Neural cell (in vitro differentiated cells): Measurements from ENCODE around the gene TBC1D30. TPM values are rescaled to one million over a fixed set of nuclear protein-coding genes. Genes with fewer than 3 reads are reported as not detected.

Experiments used
- H2AFZ ChIP-seq: fragments of 200-600, 300-800 bp; sonication (generic), shearing (Covaris generic); 2 replicates; pipeline ENCODE4 v1.6.0; 2014; ENCODE audit warnings: low read depth, mild to moderate bottlenecking, antibody characterized with exemption, low read length, moderate library complexity
- H3F3A ChIP-seq: fragments of 200-600 bp; shearing (Covaris generic); 2 replicates; pipeline ENCODE4 v1.6.1; 2016; ENCODE audit warnings: mild to moderate bottlenecking, moderate library complexity, mixed read lengths, antibody characterized with exemption, low read length; ENCODE audit not compliant: insufficient read depth, poor library complexity, severe bottlenecking
- H3K27ac ChIP-seq: fragments of 200-600, 300-800 bp; sonication (generic), shearing (Covaris generic); 2 replicates; pipeline ENCODE4 v1.5.1; 2014; ENCODE audit warnings: mild to moderate bottlenecking, low read length, moderate library complexity
- H3K27me3 ChIP-seq: fragments of 300-800, 200-600 bp; sonication (generic), shearing (Covaris generic); 2 replicates; pipeline ENCODE4 v1.6.0; 2014; ENCODE audit warnings: mild to moderate bottlenecking, low read depth, low read length, moderate library complexity; ENCODE audit not compliant: insufficient read depth
- H3K36me3 ChIP-seq: fragments of 300-800, 200-600 bp; sonication (generic), shearing (Covaris generic); 2 replicates; pipeline ENCODE4 v1.5.1; 2014; ENCODE audit warnings: mild to moderate bottlenecking, antibody characterized with exemption, low read length, moderate library complexity; ENCODE audit not compliant: insufficient read depth
- H3K4me2 ChIP-seq: fragments of 300-800, 200-600 bp; sonication (generic), shearing (Covaris generic); 2 replicates; pipeline ENCODE4 v1.6.0; 2014; ENCODE audit warnings: mild to moderate bottlenecking, low read length
- H3K4me3 ChIP-seq: fragments of 300-800, 200-600 bp; sonication (generic), shearing (Covaris generic); 2 replicates; pipeline ENCODE4 v1.5.1; 2014; ENCODE audit warnings: mild to moderate bottlenecking, low read length, moderate library complexity
- H3K79me2 ChIP-seq: fragments of 200-600 bp; shearing (Covaris generic); replicated peaks from 2 replicates; pipeline ENCODE4 v1.6.0; 2014; ENCODE audit warnings: mild to moderate bottlenecking, low read length, moderate library complexity; ENCODE audit not compliant: insufficient read depth
- H3K9ac ChIP-seq: fragments of 300-800, 200-600 bp; sonication (generic), shearing (Covaris generic); 2 replicates; pipeline ENCODE4 v1.6.1; 2016; ENCODE audit warnings: mild to moderate bottlenecking, low read length, mixed read lengths
- H3K9me2 ChIP-seq: fragments of 200-600 bp; shearing (Covaris generic); 2 replicates; pipeline ENCODE4 v1.6.1; 2016; ENCODE audit warnings: mild to moderate bottlenecking, low read length, mixed read lengths; ENCODE audit not compliant: insufficient read depth
- H3K9me3 ChIP-seq: fragments of 200-600, 300-800 bp; sonication (generic), shearing (Covaris generic); 2 replicates; pipeline ENCODE4 v1.6.1; 2016; ENCODE audit warnings: mild to moderate bottlenecking, mixed run types, low read length, moderate library complexity, mixed read lengths
- H4K20me1 ChIP-seq: fragments of 200-600 bp; shearing (Covaris generic); 2 replicates; pipeline ENCODE4 v1.6.1; 2016; ENCODE audit warnings: mild to moderate bottlenecking, mixed run types; ENCODE audit not compliant: insufficient read depth
- CTCF ChIP-seq: fragments of 450-650 bp; IDR thresholded peaks from 2 replicates; pipeline ENCODE4 v1.5.1; 2014; ENCODE audit warnings: antibody characterized with exemption, mild to moderate bottlenecking, moderate library complexity; ENCODE audit not compliant: poor library complexity, severe bottlenecking
- EP300 ChIP-seq: fragments of 450-650 bp; conservative IDR thresholded peaks from 2 replicates; pipeline ENCODE4 v1.6.1; 2014; ENCODE audit warnings: antibody characterized with exemption, mild to moderate bottlenecking, moderate library complexity; ENCODE audit not compliant: poor library complexity, severe bottlenecking
- EZH2 ChIP-seq: fragments of 200-600, 300-800 bp; shearing (Covaris generic), sonication (generic); IDR thresholded peaks from 2 replicates; pipeline ENCODE4 v1.6.1; 2014; ENCODE audit warnings: antibody characterized with exemption, low read length, borderline replicate concordance, mild to moderate bottlenecking; ENCODE audit not compliant: insufficient read depth, poor library complexity, severe bottlenecking
- MXI1 ChIP-seq: fragments of 450-650 bp; conservative IDR thresholded peaks from 2 replicates; pipeline ENCODE4 v1.6.1; 2014; ENCODE audit warnings: antibody characterized with exemption, mild to moderate bottlenecking; ENCODE audit not compliant: poor library complexity, severe bottlenecking
- POLR2AphosphoS5 ChIP-seq: IDR thresholded peaks from 2 replicates; pipeline ENCODE4 v1.6.1; 2012
- RAD21 ChIP-seq: fragments of 450-650 bp; conservative IDR thresholded peaks from 2 replicates; pipeline ENCODE4 v1.6.1; 2014; ENCODE audit warnings: antibody characterized with exemption, mild to moderate bottlenecking, moderate library complexity
- REST ChIP-seq: IDR thresholded peaks from 2 replicates; pipeline ENCODE4 v1.6.1; 2012; ENCODE audit warnings: borderline replicate concordance
- SMC3 ChIP-seq: fragments of 450-650 bp; conservative IDR thresholded peaks from 2 replicates; pipeline ENCODE4 v1.6.1; 2014; ENCODE audit warnings: antibody characterized with exemption, mild to moderate bottlenecking, moderate library complexity; ENCODE audit not compliant: poor library complexity
- TAF1 ChIP-seq: IDR thresholded peaks from 2 replicates; pipeline ENCODE4 v1.6.1; 2012; ENCODE audit warnings: low read depth
- polyA plus RNA-seq: library from polyadenylated mRNA; depleted of rRNA; stranded (reverse); fragments of >200 nt; gene quantifications from 2 replicates; pipeline ENCODE4 v1.2.3, GENCODE V29; 2014

The TBC1D30 gene
- polyA plus RNA-seq, 1 donor from 2014 or later: 17.6 TPM

GRCh38 chr12:64800640-64801039, 23.8 kb upstream of the TBC1D30 start:
- H3K79me2 ChIP-seq: no peaks in the 10 kb centered on the region
- H3K27me3 ChIP-seq: no peaks in the 10 kb centered on the region
- no peak for TF ChIP-seq EZH2
- TF ChIP-seq REST: no peak
- TF ChIP-seq POLR2AphosphoS5: no peak
- TF ChIP-seq TAF1: no peak
- TF ChIP-seq RAD21: no peak
- TF ChIP-seq CTCF: no peak
- TF ChIP-seq MXI1: no peak
- TF ChIP-seq EP300: no peak
- no peak for TF ChIP-seq SMC3
- H3K36me3 ChIP-seq: no peaks in the 10 kb centered on the region
- H2AFZ ChIP-seq: no peak overlapping the region
- H3K9me3 ChIP-seq: no peaks in the 10 kb centered on the region
- H3F3A ChIP-seq: no peaks in the 10 kb centered on the region
- H3K9ac ChIP-seq: no peak overlapping the region
- H4K20me1 ChIP-seq: no peaks in the 10 kb centered on the region
- no peaks in the 10 kb centered on the region for H3K9me2 ChIP-seq
- H3K27ac ChIP-seq: no peak overlapping the region
- no peak overlapping the region for H3K4me2 ChIP-seq
- no peak overlapping the region for H3K4me3 ChIP-seq

- no peak overlapping the region for H3K27ac ChIP-seq
- no peaks in the 10 kb centered on the region for H3K9me3 ChIP-seq
- no peak overlapping the region for H3K9ac ChIP-seq
- no peak overlapping the region for H3K4me3 ChIP-seq
- H2AFZ ChIP-seq: no peak overlapping the region
- TF ChIP-seq MXI1: no peak
- TF ChIP-seq EZH2: no peak
- no peak for TF ChIP-seq EP300
- TF ChIP-seq TAF1: no peak
- TF ChIP-seq CTCF: no peak
- no peak for TF ChIP-seq SMC3
- no peak for TF ChIP-seq RAD21
- TF ChIP-seq POLR2AphosphoS5: no peak
- no peak for TF ChIP-seq REST
- H3K4me2 ChIP-seq: no peak overlapping the region
- H4K20me1 ChIP-seq: no peaks in the 10 kb centered on the region
- no peaks in the 10 kb centered on the region for H3K79me2 ChIP-seq
- H3K36me3 ChIP-seq: no peaks in the 10 kb centered on the region
- no peaks in the 10 kb centered on the region for H3K9me2 ChIP-seq
- no peaks in the 10 kb centered on the region for H3F3A ChIP-seq
- no peaks in the 10 kb centered on the region for H3K27me3 ChIP-seq
Observed at GRCh38 chr12:64801381-64801780, 23.1 kb upstream of the TBC1D30 start.
